Fibroblast of the conjunctiva (primary cell): ENCODE measurements around the gene ZNF48.

Source experiments
- DNase-seq: peaks from one replicate; pipeline ENCODE4 v3.0.0-alpha.2; 2010; ENCODE audit warnings: low read depth

Gene ZNF48

GRCh38 chr16:30407804-30408534 is 12.7 kb downstream of the ZNF48 start:
- peak; percentile 12 for DNase-seq

GRCh38 chr16:30409125-30410060 is 14.2 kb downstream of the ZNF48 start:
- peak; percentile 66 for DNase-seq

DNA sequence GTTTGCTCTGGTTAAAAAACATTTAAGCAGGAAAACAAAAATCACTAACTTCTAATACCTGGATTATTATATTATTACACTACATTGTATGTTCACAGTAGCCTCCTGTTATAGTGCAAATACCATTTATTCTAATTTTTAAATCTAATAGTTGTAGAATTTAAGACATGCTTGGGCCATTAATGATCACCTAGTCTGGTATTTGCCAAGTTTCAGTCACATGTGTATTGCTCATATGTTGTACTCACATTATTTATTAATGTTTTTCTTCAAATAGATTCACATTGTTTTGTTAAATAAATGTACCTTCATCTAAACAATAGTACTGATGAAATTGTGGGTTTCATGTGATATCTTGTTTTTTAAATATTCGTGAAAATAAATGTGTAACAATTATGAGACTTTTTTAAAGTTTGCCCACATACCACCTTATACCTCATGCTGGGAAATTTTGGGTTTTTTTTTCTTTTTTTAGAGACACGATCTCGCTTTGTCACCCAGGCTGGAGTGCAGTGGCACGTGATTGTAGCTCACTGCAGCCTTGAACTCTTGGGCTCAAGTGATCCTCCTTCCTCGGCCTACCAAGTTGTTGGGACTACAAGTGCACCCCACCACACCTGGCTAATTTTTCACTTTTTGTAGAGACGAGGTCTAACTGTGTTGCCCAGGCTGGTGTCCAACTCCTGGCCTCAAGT is 18.0 kb downstream of the ZNF48 start:
- DNase-seq: no peak

- no peak for DNase-seq
These were observed 18.9 kb downstream of the ZNF48 start for GRCh38 chr16:30414159-30414558.

GRCh38 chr16:30416047-30416603 is 20.9 kb downstream of the ZNF48 start:
- DNase-seq: no peak

GRCh38 chr16:30416624-30417528 is 21.7 kb downstream of the ZNF48 start:
- no peak for DNase-seq

DNA sequence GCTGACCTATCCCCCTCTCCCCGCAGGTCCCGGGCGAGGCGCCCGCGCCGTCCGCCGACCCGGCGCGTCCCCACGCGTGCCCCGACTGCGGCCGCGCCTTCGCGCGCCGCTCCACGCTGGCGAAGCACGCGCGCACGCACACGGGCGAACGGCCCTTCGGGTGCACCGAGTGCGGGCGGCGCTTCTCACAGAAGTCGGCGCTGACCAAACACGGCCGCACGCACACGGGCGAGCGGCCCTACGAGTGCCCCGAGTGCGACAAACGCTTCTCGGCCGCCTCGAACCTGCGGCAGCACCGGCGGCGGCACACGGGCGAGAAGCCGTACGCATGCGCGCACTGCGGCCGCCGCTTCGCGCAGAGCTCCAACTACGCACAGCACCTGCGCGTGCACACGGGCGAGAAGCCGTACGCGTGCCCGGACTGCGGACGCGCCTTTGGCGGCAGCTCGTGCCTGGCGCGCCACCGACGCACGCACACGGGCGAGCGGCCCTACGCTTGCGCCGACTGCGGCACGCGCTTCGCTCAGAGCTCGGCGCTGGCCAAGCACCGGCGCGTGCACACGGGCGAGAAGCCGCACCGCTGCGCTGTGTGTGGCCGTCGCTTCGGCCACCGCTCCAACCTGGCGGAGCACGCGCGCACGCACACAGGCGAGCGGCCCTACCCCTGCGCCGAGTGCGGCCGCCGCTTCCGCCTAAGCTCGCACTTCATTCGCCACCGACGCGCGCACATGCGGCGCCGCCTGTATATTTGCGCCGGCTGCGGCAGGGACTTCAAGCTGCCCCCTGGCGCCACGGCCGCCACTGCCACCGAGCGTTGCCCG is 22.5 kb downstream of the ZNF48 start:
- peak; percentile 83 for DNase-seq

DNA sequence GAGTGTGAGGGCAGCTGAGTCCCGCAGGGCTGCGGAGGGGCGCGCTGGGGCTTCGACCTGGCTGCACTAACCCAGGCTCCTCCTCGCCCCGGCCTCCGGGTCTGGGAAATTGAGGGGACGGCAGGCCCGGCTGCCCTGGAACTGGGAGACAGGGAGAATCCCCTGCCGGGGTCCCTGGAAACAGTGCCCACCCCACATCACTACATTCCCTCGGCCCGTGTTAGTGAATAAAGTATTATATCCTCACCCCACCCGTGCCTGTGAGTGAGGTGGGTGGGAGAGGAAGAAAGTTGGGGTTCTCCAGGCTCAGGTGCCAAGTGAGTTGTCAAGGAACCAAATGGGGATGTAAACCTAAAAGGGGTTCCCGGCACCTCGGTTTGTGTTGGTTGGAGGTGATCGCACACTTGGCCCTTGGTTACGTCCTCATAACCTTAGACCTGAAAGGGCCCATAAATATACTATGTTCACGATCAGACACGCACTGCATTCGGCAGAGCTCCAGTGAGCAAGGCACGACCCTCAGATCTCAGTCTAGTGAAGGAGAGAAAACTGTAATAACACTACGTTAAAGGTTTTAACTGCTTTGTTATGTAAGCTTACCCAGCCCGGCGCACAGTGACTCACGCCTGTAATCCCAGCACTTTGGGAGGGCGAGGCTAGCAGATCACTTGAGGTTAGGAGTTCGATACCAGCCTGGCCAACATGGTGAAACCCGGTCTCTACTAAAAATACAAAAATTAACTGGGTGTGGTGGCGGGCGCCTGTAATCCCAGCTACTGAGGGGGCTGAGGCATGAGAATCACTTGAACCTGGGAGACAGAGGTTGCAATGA is 23.3 kb downstream of the ZNF48 start:
- no peak for DNase-seq

DNA sequence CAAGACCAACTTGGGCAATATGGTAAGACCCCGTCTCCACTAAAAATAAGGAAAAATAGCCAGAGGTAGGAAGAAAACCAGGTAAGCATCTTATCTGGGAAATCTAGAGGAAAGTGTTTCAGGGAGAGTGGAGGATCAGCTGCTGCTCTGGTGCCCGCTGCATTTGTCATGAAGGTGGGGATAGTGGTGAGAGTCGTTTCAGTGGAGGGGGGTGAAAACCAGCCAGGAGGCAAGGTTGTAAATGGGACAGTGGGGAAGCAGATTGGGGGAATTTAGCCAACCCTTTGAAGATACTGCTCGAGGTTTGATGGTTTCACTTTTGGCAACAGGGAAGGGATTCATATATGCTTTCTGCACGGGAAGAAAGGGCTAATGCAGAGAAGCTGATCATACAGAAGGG is 25.8 kb downstream of the ZNF48 start:
- no peak for DNase-seq

DNA sequence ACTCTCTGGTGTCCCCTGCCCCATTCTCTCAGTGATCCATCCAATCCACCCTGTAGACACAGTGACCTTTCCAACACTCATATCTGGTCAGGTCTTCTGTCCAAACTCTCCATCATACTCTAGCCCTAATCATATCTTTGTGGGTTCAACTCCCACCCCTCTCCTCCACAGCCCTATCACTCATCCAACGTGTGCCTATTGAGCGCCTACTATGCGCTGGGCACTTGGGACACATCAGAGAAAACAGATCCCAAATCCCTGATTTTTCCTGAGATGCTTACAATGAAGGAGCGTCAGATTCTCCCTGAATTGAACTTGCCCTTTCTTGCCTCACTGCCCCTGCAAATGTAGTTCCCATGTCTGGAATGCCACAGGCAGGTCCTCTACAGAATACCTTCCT is 32.8 kb downstream of the ZNF48 start:
- DNase-seq: no peak

GRCh38 chr16:30429418-30429677 is 34.1 kb downstream of the ZNF48 start:
- DNase-seq: no peak

GRCh38 chr16:30429678-30430427 is 34.6 kb downstream of the ZNF48 start, which contains the start of gene DCTPP1:
TSS of gene DCTPP1 (minus strand) at chr16:30430030. CDS start at chr16:30429980, 50 bp downstream.
- peak; percentile 93 for DNase-seq

GRCh38 chr16:30430428-30430970 is 35.3 kb downstream of the ZNF48 start:
- no peak for DNase-seq

GRCh38 chr16:30434852-30435251 is 39.6 kb downstream of the ZNF48 start:
- DNase-seq: no peak

DNA sequence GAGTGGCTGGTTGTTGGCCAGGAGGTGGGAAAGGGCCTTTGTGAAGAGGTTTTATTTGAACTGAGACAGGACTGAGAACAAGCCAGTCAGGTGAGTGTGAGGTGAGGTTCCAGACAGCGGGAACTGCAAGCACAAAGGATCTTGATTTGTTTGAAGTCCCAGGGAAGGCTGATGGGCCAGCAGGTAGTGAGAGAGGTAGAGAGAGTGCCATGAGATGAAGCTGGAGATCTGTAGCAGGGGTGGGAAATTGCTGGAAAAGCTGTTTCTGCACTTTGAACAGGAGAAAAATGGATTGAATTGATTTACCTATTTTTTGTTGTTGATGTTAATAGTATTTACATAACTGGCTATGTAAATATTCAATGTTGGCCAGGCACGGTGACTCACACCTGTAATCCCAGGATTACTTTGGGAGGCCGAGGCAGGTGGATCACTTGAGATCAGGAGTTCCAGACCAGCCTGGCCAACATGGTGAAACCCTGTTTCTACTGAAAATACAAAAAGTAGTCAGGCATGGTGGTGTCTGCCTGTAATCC is 42.4 kb downstream of the ZNF48 start:
- no peak for DNase-seq

- DNase-seq: no peak
These were observed 43.6 kb downstream of the ZNF48 start for GRCh38 chr16:30438835-30439234.

- DNase-seq: no peak
These were observed 44.6 kb downstream of the ZNF48 start for GRCh38 chr16:30439720-30440348.

DNA sequence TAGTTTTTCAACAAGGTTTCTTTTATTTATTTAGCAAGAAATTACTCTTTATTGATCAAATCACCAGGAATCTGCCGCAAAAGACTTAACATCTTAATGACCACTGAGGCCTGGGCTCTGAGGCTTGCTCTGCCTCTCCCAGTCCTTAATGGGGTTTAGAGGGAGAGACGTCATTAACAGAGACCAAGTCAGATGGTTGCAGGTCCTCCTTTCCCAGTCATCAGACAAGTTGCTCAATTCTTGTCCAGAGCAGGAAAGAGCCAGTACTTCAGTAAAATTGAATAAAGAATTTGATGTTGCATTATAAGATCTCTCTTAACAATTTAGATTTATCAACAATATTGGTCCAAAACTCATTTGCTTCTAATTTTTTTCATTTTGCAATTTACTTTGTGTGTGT is 48.4 kb downstream of the ZNF48 start:
- no peak for DNase-seq
